HG03196 (cell line): Measurements from ENCODE around the gene FARS2.

Source experiments
- ATAC-seq: cut with Tn5 transposase; IDR thresholded peaks from one replicate; pipeline ENCODE4 v1.9.1; 2021; ENCODE audit not compliant: unreplicated experiment

Gene FARS2

DNA sequence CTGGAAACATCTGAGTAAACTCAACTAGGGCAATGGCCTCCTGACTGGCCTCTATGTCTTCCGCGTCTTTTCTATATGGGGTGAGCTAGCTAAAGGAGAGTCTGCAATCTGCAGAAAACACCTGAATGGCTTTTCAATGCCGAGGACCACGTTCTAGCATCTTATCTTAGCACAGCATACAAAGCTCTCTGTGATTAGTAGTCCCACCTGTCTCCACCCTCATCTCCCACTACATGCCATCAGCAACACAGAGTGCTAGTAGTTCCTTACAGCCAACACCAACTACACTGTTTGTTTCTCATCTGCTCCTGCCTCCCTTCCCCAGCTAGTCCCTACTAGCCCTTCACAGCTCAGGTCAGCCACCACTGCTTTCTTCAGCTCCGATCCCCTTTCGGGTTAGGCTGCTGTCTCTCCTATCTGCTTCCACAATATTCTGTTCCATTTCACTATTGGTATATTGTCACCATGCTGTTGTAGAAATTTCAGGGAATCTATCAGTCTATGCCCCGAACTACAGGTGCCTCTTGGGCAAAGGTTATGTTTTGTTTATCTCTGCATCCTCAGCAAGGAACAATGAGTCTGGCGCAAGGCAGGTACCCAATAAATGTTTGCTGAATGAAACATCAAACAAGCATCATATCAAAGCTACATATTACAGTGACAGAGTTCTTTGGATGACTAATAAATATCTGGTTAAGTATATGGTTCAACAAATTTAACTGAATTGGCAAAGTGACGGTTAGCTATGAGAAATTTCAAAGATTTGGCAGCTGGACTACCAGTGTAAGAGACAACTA lies 12.8 kb upstream of the FARS2 start:
- ATAC-seq, result no peak

DNA sequence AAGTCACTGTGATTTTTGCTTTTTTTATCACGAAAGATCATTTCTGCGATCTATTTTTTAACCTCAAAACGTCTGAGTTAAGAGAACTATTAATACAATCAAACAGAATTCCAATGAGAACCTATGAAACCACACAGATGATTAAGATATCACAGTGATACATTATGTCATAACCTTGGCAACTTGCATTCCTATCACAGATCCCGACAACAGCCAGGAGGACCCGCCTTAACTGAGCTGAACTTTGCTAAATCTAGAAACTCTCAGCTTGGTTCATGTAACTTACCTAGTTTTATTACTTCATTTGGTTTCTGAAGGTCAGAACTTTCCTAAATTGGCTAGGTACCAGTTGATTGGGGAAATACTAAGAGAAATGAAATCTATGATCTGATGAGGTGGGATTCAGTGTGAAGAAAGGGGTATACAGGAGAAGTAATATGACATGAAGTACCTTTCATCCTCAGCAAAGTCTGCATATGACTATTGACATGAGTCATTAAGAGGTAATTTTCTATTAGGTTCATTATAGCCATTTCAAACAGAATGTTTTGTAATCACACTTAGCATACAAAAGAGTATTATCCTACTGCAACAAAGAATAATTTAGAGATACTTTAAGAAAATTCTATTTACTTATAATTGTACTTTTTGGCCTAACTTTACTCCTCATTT lies 11.7 kb upstream of the FARS2 start:
- no peak for ATAC-seq

DNA sequence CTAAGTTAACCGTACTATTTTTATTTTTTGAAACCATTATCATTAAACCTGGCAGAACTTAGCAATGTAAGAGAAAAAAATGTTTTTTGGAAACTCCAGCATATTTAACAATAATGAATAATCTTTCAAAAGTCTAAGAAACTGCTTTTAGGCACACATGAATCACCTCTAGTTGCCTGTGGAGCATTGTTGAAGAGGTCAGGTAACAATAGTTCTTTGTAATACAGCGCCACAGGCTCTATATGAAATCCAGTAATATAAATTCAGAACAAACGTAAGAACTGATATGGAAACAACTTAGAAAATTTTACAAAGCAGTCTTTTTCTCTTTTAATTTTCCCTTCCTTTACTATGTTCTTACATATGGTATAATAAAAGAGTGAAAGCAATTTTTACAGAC lies 10.9 kb upstream of the FARS2 start:
- ATAC-seq, result no peak

DNA sequence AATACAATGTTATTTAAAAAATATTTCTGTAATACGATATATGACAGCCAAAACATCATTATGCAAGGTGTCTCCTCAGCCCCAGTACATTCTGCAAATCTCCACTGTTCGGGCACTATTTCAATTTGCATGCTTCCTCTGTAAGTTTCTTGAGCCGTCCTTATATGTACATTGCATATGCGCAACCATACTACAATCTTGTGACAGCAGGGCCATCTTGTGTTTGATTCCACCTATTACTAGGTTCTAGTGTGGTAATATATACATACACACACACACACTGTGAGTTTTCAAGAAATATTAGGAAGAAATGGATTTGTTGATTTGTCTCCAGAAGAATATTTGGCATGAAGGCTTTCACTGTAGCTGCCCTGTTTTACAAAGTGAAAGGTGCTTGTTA lies 10.4 kb upstream of the FARS2 start:
- ATAC-seq, result no peak

DNA sequence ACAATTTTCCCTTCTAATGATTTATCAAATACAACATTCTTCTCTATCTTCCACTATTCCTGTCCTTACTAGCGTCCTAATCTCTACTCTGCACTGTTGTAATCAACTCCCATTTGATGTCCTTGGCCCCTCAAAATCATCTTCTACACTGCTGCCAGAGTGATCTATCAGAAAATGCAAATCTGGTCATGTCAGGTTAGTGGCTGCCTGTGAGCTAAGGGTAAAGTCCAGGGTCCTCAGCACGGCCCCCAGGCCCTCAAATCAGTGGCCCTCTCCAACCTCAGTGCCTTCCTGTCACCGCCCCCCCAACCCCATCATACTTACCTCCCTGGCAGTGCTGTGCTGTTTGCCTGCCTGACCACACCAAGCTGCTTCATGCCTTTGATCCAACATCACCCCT lies 4.4 kb upstream of the FARS2 start:
- ATAC-seq, result no peak

DNA sequence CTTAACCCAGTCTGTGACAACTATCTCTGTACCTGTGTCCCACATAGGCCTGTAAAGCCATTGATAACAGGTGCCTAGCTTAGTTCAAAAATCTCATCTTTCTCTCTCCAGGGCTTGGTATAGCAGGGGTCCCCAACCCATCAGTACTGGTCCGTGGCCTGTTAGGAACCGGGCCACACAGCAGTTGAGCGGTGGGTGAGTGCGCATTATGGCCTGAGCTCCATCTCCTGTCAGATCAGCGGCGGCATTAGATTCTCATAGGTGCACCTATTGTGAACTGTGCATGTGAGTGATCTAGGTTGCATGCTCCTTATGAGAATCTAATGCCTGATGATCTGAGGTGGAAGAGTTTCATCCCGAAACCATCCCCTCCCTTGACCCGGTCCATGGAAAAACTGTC lies 3.9 kb upstream of the FARS2 start:
- no peak for ATAC-seq

DNA sequence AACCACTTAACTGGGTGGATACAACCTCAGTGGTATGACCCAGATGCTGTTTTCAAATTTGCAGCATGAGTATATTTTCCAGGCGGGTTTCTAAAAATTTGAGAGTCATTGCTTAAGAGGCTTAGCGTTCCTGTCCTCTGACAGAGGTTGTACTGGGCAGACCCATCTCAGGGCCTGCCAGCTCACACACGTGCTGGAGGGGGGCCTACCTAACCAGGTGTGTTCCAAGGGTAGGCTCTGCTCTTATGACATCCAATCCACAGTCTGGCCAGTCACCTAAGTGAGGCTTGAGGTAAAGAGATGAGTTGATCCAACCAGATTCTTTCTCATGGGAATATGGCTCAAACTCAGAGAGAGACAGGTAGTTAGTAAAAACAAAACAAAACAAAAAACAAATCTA lies 1.9 kb upstream of the FARS2 start:
- no peak for ATAC-seq

DNA sequence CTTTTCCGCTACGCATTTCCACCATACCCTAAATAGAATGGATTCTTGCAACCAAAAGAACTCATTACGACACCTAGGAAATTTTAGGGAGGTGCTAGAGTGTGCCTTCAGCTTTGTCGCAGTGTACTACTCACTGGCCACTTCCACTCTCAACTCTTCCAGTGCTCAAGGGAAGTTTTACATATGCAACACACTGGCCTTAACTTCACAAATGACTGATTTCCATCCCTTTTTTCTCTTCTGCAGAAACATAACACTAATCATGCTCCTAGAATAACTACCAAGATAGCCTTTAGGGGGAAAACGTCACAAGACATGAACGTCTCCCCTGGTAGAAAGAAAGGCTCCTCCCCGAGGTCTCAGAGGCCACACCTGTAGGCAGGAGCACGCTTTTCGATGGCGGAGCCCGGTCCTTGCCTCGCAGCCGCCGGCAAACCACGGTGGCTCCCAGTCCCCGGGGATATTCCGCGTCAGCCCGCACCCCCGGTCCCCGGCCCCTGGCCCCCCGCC lies 1.1 kb upstream of the FARS2 start:
- ATAC-seq, result peak; percentile 53

DNA sequence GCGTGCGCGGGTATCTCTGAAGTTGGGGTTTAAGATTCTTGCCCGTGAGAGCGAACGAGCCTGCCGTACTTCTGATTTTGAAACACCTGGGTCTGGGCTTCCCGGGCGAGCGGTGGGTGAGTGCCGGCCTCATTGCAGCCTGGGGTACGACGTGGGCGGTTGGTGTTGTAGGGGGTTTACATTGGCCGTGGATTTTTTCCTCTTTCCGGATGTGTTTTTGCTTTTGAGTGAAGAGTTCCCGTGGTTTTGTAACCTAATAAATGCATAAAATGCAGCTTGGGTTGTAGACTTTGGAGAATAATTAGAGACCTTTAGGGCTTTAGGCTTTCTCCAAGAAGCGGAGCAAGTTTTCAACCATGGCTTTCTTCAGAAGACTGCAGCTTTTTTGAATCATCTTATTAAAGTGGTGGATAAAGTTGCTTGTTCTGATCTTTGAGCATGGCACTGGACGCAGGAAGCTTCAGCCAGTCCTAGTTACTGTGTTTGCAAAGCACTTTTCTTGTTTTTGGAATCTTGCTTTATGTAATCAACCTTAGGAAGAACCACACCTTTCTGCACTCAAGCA lies 314 bp downstream of the FARS2 start:
- ATAC-seq, result no peak

DNA sequence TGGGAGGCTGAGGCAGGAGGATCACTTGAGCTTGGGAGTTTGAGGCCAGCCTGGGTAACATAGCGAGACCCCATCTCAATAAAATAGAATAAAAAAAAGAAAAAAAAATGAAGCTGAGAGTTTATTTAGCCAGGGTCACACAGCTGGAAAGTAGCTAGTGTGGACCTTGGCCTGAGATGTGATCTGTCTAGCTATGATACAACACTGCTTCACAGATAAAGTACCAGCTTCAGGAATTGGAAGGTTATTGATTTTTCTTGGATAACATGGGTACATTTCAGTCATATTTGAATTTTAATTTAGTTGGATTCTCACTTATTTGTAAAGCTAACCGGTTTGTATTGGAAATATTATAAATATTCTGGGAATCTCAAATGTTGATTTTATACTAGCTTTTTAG lies 5.1 kb downstream of the FARS2 start:
- ATAC-seq, result no peak

DNA sequence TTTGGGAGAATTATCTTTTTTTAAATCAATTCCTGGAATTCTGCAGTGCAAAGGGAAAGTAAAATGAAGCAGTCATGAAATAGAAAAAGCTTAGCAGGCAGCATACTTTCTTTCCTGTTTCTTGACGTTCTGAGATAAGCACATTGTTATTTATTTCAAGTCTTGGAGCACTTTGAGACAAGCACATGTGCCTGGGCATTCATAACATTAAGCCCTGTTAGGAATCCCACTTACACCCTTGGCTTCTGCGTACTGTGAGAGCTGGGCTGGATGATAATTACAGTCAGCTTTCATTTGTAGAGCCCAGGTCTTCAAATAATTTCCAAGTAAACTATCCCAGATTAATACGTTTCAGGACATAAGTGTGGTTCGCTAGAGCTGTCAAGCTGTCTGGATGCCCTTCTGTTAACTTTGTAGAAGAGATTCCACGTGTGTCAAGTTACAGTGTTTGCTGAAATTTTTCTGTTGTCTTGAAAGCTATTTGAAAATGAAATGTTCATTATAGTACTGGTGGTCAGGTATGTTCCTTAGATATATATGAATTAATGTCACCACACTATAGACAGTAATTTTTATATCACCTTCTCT lies 8.9 kb downstream of the FARS2 start:
- ATAC-seq, result no peak

DNA sequence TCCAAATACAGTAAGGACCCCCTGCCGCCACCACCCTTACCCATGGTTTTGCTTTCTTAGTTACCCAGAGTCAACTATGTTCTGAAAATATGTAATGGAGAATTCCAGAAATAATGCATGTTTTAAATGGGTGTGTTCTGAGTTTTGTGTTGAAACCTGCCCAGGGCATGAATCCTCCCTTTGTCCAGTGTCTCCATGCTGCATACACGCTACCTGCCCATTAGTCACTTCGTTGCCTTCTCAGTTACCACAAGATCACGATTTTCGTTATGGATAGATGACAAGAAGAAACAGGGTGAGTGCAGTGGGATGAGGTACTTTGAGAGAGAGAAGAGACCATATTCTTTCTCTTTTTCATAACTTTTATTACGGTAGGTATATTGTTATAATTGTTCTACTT lies 10.6 kb downstream of the FARS2 start:
- no peak for ATAC-seq

DNA sequence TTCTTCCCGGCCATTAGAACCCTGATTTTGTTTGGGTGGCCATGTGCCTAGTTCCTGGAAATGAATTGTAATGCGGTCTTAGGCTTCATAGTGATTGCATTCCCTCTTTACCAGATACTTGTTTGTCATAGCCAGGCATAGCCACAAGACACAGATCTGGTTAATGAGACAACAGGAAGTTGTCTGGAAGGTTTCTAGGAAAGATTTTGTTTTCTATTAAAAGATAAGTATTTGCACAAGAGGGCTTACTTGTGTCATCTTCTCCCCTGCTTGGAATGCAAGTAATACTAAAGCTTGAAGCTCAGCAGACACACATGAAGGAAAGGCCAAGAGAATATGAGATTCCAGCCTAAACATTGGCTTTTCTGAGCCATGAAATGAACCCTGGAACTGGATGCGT lies 12.9 kb downstream of the FARS2 start:
- no peak for ATAC-seq

DNA sequence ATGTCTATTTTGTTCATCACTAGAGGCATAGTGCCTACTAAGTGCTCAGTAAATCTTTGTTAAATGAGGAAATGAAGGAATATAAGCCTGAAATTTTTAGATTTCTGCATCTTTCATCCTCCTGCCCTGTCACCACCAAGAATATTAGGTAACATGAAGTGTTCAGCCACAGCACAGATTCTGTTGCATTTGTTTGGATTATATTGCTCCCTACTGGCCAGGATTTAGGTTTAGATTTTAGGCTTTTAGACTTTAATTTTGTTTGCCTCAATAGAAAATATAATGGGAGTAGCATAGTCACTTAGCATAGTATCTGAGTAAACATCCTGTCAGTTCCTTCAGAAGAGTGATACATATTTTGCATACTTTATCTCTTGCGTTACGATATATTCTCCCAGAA lies 14.2 kb downstream of the FARS2 start:
- ATAC-seq, result no peak

DNA sequence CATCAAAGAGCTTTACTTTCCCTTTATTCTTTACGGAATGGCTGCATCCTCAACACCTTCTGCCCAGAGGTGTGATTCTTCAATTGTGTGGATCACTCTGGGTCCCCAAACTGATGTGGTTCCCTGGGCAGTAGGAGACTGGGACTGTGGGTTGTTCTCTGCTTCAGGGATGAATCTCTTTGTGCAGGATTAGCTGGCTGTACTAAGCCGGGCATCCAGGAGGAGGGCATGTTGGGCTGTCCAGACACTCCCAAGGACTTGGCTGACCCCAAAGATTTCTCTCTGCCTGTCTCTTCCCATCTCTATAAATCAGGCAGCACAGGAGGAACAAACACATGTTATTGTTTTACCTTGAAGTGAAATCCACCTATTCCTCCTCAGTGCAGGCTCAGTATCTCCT lies 15.3 kb downstream of the FARS2 start:
- no peak for ATAC-seq

DNA sequence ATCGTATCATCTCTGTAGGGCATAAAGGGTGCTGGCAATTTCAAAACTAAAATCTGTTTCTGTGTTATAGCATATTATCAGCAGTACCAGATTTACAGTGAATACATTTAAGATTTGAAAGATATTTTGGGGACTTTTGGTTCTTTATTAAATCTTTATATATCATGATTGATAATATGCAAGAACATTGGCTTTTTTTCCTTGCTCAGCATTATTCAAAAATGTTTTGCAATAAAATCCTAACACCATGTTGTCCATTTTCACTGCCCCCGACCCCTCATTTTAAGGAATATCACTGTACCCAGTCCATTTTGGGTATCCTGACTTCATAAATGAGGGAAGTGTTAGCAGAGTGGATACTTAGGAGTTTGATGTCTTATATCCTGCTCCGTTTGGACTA lies 16.3 kb downstream of the FARS2 start:
- ATAC-seq, result no peak

DNA sequence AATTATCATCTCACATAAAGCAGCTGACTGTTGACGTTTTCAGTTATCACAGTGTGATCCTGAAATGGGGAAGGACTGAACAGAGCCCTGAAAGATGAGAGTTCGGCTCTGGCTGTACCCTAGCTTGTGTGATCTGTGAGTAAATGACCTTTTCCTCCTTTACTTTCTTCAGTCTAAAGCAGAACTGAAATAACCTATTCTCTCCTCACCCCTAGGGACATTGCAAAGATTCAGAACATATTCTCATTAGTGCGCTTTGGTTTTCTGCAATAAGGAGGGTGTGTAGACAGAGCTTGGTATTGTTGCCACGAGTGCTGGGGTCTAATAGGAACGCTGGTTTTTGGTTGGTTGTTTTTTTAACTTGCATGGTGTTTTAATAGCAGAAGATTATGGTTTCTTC lies 16.7 kb downstream of the FARS2 start:
- ATAC-seq, result no peak

DNA sequence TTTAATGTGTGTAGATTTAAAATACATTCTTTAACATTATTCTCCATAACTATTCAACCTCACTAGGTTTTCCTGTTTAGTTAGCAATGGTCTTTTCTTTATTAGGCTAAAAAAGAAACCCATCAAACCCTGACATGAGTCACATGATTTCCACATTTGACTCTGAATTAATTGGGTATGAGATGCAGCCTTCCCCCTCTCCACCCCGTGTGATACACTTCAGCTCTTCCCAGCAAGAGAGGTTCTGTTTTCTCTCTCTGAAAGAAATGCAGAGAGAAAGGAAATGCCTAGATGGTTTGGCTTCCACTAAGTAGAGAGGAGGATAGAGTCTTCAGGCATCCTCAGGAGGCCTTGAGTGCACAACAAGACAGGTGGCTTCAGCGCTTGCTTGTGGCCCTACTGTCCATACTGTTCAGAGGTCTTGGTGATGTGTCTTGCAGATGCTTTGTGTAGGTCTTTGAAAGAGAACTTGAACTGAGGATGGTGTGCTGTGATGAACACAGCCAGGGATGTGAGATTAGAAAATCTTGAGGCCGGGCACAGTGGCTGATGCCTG lies 17.3 kb downstream of the FARS2 start:
- no peak for ATAC-seq

DNA sequence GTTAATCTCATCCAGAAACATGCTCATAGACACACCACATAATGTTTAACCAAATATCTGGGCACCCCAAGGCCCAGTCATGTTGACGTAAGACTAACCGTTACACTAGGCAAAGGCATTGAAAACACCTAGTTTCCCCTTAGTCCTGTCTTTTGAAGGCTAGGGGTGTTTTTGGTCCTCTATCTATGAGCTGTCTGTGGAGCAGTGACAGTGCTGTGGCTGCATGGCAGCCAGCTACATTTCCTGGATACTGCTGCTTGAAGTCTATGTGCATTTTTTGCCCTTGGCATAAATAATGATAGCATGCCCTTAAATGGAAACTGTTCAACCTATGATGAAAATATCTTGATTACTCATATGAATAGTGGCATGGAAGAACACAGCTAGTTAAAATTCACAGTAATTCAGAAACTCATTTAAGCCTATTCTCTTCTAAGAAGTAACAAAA lies 18.6 kb downstream of the FARS2 start:
- ATAC-seq, result no peak

DNA sequence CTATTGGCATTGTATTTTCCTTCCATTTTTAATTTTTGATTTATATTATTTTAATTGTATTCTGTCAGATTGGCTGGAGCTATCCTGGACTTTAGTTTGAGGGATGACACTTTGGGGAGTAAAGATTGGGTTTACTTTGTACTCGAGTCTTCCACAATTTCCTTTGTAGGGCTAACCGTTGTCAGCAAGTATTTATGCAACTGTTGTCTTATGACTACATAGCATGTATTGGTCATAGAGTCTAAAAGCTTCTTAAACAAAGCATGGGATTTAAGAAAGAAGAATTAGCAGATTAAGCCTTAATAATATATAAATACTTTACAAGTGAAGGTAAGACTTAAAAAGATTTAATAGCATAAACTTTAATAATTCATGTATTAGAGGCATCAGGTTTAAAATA lies 19.6 kb downstream of the FARS2 start:
- no peak for ATAC-seq

DNA sequence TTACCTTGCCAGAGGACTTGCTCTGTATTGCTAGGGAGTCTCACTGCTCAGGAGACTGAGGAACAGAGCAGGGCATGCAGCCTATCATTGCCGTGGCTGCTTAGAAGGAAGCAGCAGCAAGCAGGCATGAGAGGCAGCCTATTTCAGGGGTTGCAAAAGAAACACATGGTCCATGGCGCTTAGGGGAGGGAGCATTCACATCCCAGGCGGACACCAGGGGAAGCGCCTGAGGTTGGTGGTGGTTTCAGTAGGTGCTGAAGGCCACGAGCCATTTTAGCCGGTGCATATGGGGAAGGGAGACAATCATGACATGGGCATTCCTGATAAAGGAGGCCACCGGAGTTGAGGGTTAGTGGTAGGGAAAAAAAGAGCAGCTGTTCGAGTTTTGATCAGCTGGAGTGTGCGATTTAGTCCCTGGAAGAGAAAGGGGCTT lies 20.9 kb downstream of the FARS2 start:
- ATAC-seq, result no peak
